Memory B cell (primary cell): Measurements from ENCODE around the gene MICALL1.

ENCODE experiments used
- ATAC-seq: fragments of 150-1000 bp; cut with Tn5 transposase; 2 replicates; pipeline ENCODE4 v1.10.0; 2021; ENCODE audit warnings: low read depth, mild to moderate bottlenecking, moderate library complexity
- DNase-seq, 2 donors: peaks; one replicate each; pipeline ENCODE4 v3.0.0; 2022; ENCODE audit warnings: low spot score in 2 of 2
- H3K27ac Mint-ChIP-seq: one replicate; pipeline ENCODE4 v1.8.0; 2022; ENCODE audit warnings: mild to moderate bottlenecking, moderate library complexity, mixed read lengths
- H3K27me3 Mint-ChIP-seq: one replicate; pipeline ENCODE4 v1.8.0; 2022; ENCODE audit warnings: mixed read lengths
- H3K36me3 Mint-ChIP-seq: one replicate; pipeline ENCODE4 v1.8.0; 2022; ENCODE audit warnings: mild to moderate bottlenecking, mixed read lengths
- H3K4me1 Mint-ChIP-seq: one replicate; pipeline ENCODE4 v1.8.0; 2022; ENCODE audit warnings: mixed read lengths
- H3K4me3 Mint-ChIP-seq: one replicate; pipeline ENCODE4 v1.8.0; 2022; ENCODE audit warnings: mild to moderate bottlenecking, moderate library complexity, mixed read lengths
- H3K9me3 Mint-ChIP-seq: one replicate; pipeline ENCODE4 v1.8.0; 2022; ENCODE audit warnings: mixed read lengths

Gene MICALL1

GRCh38 chr22:37905534-37906363, at the start of gene MICALL1:
MICALL1 (plus strand) TSS chr22:37906297; CDS start chr22:37906423, 126 bp downstream.
- Mint-ChIP-seq H3K4me1 (peaks cover 21% of the 10 kb centered on the region), H3K9me3 (no peaks in the 10 kb centered on the region), H3K27ac (peak within 1 kb of the TSS; percentile 78), H3K4me3 (peak within 1 kb of the TSS; percentile 88), H3K27me3 (no peaks in the 10 kb centered on the region), H3K36me3 (peaks cover 2% of the 10 kb centered on the region)
- peak; percentile 91 for ATAC-seq
- peak; percentile 58 to 71 for DNase-seq

- no peak for DNase-seq
- Mint-ChIP-seq H3K27ac (no peak overlapping the region), H3K27me3 (no peaks in the 10 kb centered on the region), H3K4me1 (no peaks in the 10 kb centered on the region), H3K36me3 (peaks cover 25% of the 10 kb centered on the region), H3K4me3 (no peak overlapping the region), H3K9me3 (no peaks in the 10 kb centered on the region)
- ATAC-seq: no peak
Observed at GRCh38 chr22:37860796-37861421, 45.2 kb upstream of the MICALL1 start.

GRCh38 chr22:37862570-37863325, 43.3 kb upstream of the MICALL1 start:
- no peak overlapping the region for H3K4me3 Mint-ChIP-seq
- H3K4me1 Mint-ChIP-seq: no peaks in the 10 kb centered on the region
- ATAC-seq: no peak
- no peak overlapping the region for H3K27ac Mint-ChIP-seq
- H3K9me3 Mint-ChIP-seq: no peaks in the 10 kb centered on the region
- no peak for DNase-seq
- peaks cover 23% of the 10 kb centered on the region for H3K36me3 Mint-ChIP-seq
- H3K27me3 Mint-ChIP-seq: no peaks in the 10 kb centered on the region

GRCh38 chr22:37865510-37865909, 40.6 kb upstream of the MICALL1 start:
- H3K4me1 Mint-ChIP-seq: no peaks in the 10 kb centered on the region
- no peaks in the 10 kb centered on the region for H3K9me3 Mint-ChIP-seq
- DNase-seq (no peak), ATAC-seq (no peak)
- H3K27ac Mint-ChIP-seq: no peak overlapping the region
- no peaks in the 10 kb centered on the region for H3K27me3 Mint-ChIP-seq
- H3K4me3 Mint-ChIP-seq: no peak overlapping the region
- peaks cover 23% of the 10 kb centered on the region for H3K36me3 Mint-ChIP-seq

GRCh38 chr22:37870273-37870672, 35.8 kb upstream of the MICALL1 start:
- no peak overlapping the region for H3K27ac Mint-ChIP-seq
- no peaks in the 10 kb centered on the region for H3K27me3 Mint-ChIP-seq
- peaks cover 14% of the 10 kb centered on the region for H3K36me3 Mint-ChIP-seq
- no peak overlapping the region for H3K4me3 Mint-ChIP-seq
- no peaks in the 10 kb centered on the region for H3K4me1 Mint-ChIP-seq
- no peaks in the 10 kb centered on the region for H3K9me3 Mint-ChIP-seq
- ATAC-seq (no peak), DNase-seq (no peak)

- H3K4me1 Mint-ChIP-seq: peaks cover 4% of the 10 kb centered on the region
- no peak overlapping the region for H3K4me3 Mint-ChIP-seq
- no peak for DNase-seq
- H3K27me3 Mint-ChIP-seq: no peaks in the 10 kb centered on the region
- no peak for ATAC-seq
- H3K9me3 Mint-ChIP-seq: no peaks in the 10 kb centered on the region
- no peak overlapping the region for H3K27ac Mint-ChIP-seq
- peaks cover 15% of the 10 kb centered on the region for H3K36me3 Mint-ChIP-seq
Observed at GRCh38 chr22:37880668-37881440, 25.2 kb upstream of the MICALL1 start.

- Mint-ChIP-seq H3K36me3 (peaks cover 20% of the 10 kb centered on the region), H3K4me3 (no peak overlapping the region), H3K27ac (peak overlapping the region; percentile 54), H3K27me3 (no peaks in the 10 kb centered on the region), H3K4me1 (peaks cover 4% of the 10 kb centered on the region), H3K9me3 (no peaks in the 10 kb centered on the region)
- ATAC-seq (no peak), DNase-seq (no peak)
Observed at GRCh38 chr22:37884420-37884819, 21.7 kb upstream of the MICALL1 start.

- Mint-ChIP-seq H3K4me3 (no peak overlapping the region), H3K27me3 (no peaks in the 10 kb centered on the region), H3K9me3 (no peaks in the 10 kb centered on the region), H3K4me1 (peaks cover 4% of the 10 kb centered on the region), H3K27ac (no peak overlapping the region), H3K36me3 (peaks cover 29% of the 10 kb centered on the region)
- DNase-seq: no peak
- ATAC-seq: no peak
Observed at GRCh38 chr22:37887584-37888378, 18.3 kb upstream of the MICALL1 start.

GRCh38 chr22:37891926-37892325, 14.2 kb upstream of the MICALL1 start:
- Mint-ChIP-seq H3K36me3 (peaks cover 22% of the 10 kb centered on the region), H3K9me3 (no peaks in the 10 kb centered on the region), H3K27me3 (no peaks in the 10 kb centered on the region), H3K4me3 (no peak overlapping the region), H3K27ac (peak overlapping the region; percentile 37), H3K4me1 (peaks cover 9% of the 10 kb centered on the region)
- ATAC-seq (no peak), DNase-seq (no peak)

- Mint-ChIP-seq H3K36me3 (peaks cover 18% of the 10 kb centered on the region), H3K4me1 (peaks cover 9% of the 10 kb centered on the region), H3K9me3 (no peaks in the 10 kb centered on the region), H3K27ac (no peak overlapping the region), H3K27me3 (no peaks in the 10 kb centered on the region), H3K4me3 (no peak overlapping the region)
- ATAC-seq (no peak), DNase-seq (no peak)
Observed at GRCh38 chr22:37892566-37893335, 13.3 kb upstream of the MICALL1 start.

- no peaks in the 10 kb centered on the region for H3K9me3 Mint-ChIP-seq
- no peak overlapping the region for H3K4me3 Mint-ChIP-seq
- no peak for ATAC-seq
- peaks cover 9% of the 10 kb centered on the region for H3K4me1 Mint-ChIP-seq
- peaks cover 11% of the 10 kb centered on the region for H3K36me3 Mint-ChIP-seq
- H3K27ac Mint-ChIP-seq: peak overlapping the region; percentile 72
- H3K27me3 Mint-ChIP-seq: no peaks in the 10 kb centered on the region
- no peak for DNase-seq
Observed at GRCh38 chr22:37893583-37893983, 12.5 kb upstream of the MICALL1 start.

GRCh38 chr22:37894939-37895670, 11.0 kb upstream of the MICALL1 start:
- no peak for DNase-seq
- H3K27ac Mint-ChIP-seq: no peak overlapping the region
- H3K36me3 Mint-ChIP-seq: peaks cover 8% of the 10 kb centered on the region
- H3K4me3 Mint-ChIP-seq: peak overlapping the region; percentile 24
- ATAC-seq: no peak
- H3K27me3 Mint-ChIP-seq: no peaks in the 10 kb centered on the region
- H3K9me3 Mint-ChIP-seq: no peaks in the 10 kb centered on the region
- peaks cover 9% of the 10 kb centered on the region for H3K4me1 Mint-ChIP-seq
